ENCODE measurements around the gene ANXA1. TPM values are rescaled to one million over a fixed set of nuclear protein-coding genes. Genes with fewer than 3 reads are reported as not detected.
"Not testable (repeated sequence)": the region's sequence is repeated elsewhere in the genome, so short reads cannot be mapped to it uniquely, and the experiment has no call there.

Gene ANXA1
- total RNA-seq, 2 donors from 2014 or later, result 37.9 to 44.8 TPM

GRCh38 chr9:73182928-73183327, 31.3 kb downstream of the ANXA1 start:
- WGBS, 2 donors, result 76 to 89% methylated on average over 1 of the region's 1 CpG
- ATAC-seq (no peak), DNase-seq (no peak)
- Histone ChIP-seq H3K27me3 (no peaks in the 10 kb centered on the region), H3K4me1 (no peaks in the 10 kb centered on the region), H3K27ac (no peak overlapping the region), H3K36me3 (replicated peaks in 1 of 2; ENCODE audit: insufficient read depth in 1 of 2, low read depth in 2 of 2) (no peaks in the 10 kb centered on the region), H3K9me3 (no peaks in the 10 kb centered on the region), H3K4me3 (no peak overlapping the region)
- intact Hi-C loops (cut with DNase I), result loop anchor here (10.0 kb wide), 1 partner anchor 78 kb away; no protein-coding TSS in a partner anchor
- TF ChIP-seq POLR2A (IDR thresholded peaks at IDR 0.05), result no peak

GRCh38 chr9:73183428-73183827, 31.8 kb downstream of the ANXA1 start:
- DNase-seq, result no peak
- ATAC-seq, result no peak
- H3K27ac ChIP-seq, result no peak overlapping the region
- intact Hi-C loops (cut with DNase I), result loop anchor here (10.0 kb wide), 1 partner anchor 79 kb away; no protein-coding TSS in a partner anchor
- H3K4me3 ChIP-seq, result no peak overlapping the region
- no peaks in the 10 kb centered on the region for H3K27me3 ChIP-seq
- H3K9me3 ChIP-seq, result no peaks in the 10 kb centered on the region
- no peaks in the 10 kb centered on the region for H3K36me3 ChIP-seq (replicated peaks in 1 of 2; ENCODE audit: insufficient read depth in 1 of 2, low read depth in 2 of 2)
- TF ChIP-seq CTCF (IDR thresholded peaks at IDR 0.05) (no peak), POLR2A (IDR thresholded peaks at IDR 0.05) (no peak)
- H3K4me1 ChIP-seq, result no peaks in the 10 kb centered on the region

- no peak for TF ChIP-seq POLR2A (IDR thresholded peaks at IDR 0.05)
- peak; percentile 11 to 66 (median 51) for TF ChIP-seq CTCF (IDR thresholded peaks at IDR 0.05)
- Histone ChIP-seq H3K4me3 (no peak overlapping the region), H3K4me1 (no peaks in the 10 kb centered on the region), H3K9me3 (no peaks in the 10 kb centered on the region), H3K27me3 (no peaks in the 10 kb centered on the region), H3K27ac (no peak overlapping the region), H3K36me3 (replicated peaks in 1 of 2; ENCODE audit: insufficient read depth in 1 of 2, low read depth in 2 of 2) (no peaks in the 10 kb centered on the region)
- no peak for ATAC-seq
- WGBS, 2 donors, result 35 to 43% methylated on average over 3 of the region's 3 CpGs
- no peak for DNase-seq
- intact Hi-C loops (cut with DNase I), result loop anchor here (10.0 kb wide), 1 partner anchor 79 kb away; no protein-coding TSS in a partner anchor
These were observed 32.5 kb downstream of the ANXA1 start for GRCh38 chr9:73183917-73184861.

- 0 to 8% methylated on average over 1 of the region's 1 CpG for WGBS, 2 donors
- intact Hi-C loops (cut with DNase I), result not testable (repeated sequence)
These were observed 39.4 kb downstream of the ANXA1 start for GRCh38 chr9:73191109-73191508.

GRCh38 chr9:73194284-73194683, 42.6 kb downstream of the ANXA1 start:
- no peak for TF ChIP-seq CTCF (IDR thresholded peaks at IDR 0.05)
- TF ChIP-seq POLR2A (IDR thresholded peaks at IDR 0.05), result no peak
- intact Hi-C loops (cut with DNase I), result no loop called here
- no peak overlapping the region for H3K4me3 ChIP-seq
- WGBS, 2 donors, result 79 to 87% methylated on average over 1 of the region's 1 CpG
- no peak overlapping the region for H3K27ac ChIP-seq
- H3K9me3 ChIP-seq, result no peaks in the 10 kb centered on the region
- no peaks in the 10 kb centered on the region for H3K36me3 ChIP-seq (replicated peaks in 1 of 2; ENCODE audit: insufficient read depth in 1 of 2, low read depth in 2 of 2)
- no peaks in the 10 kb centered on the region for H3K27me3 ChIP-seq
- DNase-seq (no peak), ATAC-seq (no peak)
- no peaks in the 10 kb centered on the region for H3K4me1 ChIP-seq

More at GRCh38 chr9:73191109-73191508, 39.4 kb downstream of the ANXA1 start:
- DNase-seq; H3K4me3 ChIP-seq; H3K27me3 ChIP-seq; H3K36me3 ChIP-seq (replicated peaks in 1 of 2; ENCODE audit: insufficient read depth in 1 of 2, low read depth in 2 of 2); H3K4me1 ChIP-seq; H3K9me3 ChIP-seq; ATAC-seq; H3K27ac ChIP-seq: not testable (repeated sequence)

All from body of pancreas (tissue), 4 donors.